Limb (tissue), 2 donors: Measurements from ENCODE around the gene DARS1.
"Not testable (repeated sequence)": the region's sequence is repeated elsewhere in the genome, so short reads cannot be mapped to it uniquely, and the experiment has no call there.

ENCODE experiments used
- DNase-seq, 2 donors: peaks; one replicate each; pipeline ENCODE4 v3.0.0-alpha.2; 2016; ENCODE audit errors: extremely low spot score in 2 of 2

The DARS1 gene

DNA sequence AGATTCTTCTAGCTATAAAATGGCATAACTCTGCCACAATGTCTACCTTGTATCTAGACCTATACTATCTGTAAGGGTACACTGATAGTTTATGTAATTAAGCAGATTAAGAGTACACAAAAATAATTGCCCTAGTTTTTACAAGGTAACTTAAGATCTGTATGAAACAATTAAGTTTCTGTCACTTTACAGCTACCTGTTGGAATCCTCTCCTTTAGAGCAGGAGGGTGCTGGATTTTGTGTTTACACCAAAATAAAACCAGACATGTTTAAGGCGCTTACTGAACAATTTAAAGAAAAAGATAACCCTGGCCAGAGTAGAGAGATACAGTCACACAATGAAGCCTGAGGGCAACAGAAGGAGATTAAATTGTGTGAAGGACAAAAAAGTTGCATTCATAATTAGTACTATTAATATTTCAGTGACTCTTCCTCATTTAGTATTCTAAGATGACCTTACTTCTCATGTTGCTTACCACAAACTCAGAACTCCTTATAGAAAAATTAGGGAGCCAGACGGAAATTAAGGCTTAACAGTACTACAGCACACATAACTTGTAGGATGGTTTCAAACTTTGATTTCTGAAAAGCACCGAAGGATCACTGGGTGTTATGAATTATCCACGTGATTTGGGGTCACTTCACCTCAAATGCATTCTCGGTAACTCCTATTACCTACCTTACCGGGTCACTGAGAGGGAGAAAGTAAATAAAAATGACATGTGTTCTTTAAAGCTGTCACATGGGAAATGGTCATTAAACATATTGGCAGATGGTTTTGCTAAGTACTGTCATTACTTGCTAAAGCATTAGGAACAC, 1.0 kb downstream of the DARS1 start:
- DNase-seq = no peak

DNA sequence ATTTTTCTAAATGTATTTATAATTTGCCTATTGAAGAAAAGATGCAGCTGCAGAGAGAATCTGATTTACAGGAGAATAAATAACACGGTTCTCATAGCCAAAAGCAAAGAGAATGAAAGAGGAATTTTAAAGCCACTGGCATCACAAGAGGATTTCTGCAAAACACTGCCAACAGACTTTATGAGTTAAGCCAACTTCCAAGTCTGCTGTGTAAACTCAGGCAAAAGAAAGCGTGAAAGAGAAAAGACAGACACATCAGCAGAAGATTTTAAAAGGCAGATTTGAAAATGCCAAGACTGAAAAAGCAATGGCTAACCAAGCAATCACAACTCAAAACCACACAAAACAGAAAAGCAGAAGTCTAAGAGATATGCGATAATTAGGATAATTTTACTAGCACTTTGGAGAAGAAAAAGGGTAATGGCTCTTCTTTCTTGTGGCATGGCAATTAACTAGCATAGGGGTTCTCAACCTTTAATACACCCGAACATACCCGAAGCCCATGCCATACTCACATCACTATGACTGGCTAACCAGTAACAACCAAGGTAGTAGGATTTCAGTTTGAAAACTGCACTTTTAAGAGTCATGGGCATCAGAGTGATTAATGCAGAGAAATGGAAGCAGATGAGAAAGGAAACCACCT, 4.9 kb downstream of the DARS1 start:
- no peak for DNase-seq

DNA sequence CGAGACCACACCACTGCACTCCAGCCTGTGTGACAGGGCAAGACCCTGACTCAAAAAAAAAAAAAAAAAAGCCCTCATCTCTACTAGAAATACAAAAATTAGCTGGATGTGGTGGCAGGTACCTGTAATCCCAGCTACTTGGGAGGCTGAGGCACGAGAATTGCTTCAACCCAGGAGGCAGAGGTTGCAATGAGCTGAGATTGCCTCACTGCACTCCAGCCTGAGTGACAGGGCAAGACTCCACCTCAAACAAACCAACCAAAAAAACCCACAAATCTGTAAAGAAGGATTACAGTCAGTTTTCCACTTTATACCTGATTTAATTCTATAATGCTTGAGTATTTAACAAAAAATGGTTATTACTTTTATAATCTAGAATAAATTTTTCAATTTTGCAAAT, 9.7 kb downstream of the DARS1 start:
- DNase-seq = no peak

DNA sequence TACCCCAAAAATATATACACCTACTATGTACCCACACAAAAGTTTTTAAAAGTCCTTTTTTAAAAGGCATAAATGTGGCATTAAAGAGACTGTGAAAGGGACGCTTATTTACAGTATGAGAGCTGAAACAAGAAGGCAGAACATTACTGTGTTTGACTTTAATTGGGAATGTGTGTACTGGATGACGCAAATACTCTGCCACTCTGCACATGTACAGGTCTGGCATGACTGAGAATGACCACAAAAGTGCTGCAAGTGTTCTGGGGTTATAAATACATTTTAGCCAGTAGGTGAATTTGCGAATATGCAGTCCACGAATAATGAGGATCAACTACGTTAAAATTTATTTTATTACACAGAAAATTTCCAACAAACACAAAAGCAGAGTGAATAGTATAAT, 11.4 kb downstream of the DARS1 start:
- no peak for DNase-seq

DNA sequence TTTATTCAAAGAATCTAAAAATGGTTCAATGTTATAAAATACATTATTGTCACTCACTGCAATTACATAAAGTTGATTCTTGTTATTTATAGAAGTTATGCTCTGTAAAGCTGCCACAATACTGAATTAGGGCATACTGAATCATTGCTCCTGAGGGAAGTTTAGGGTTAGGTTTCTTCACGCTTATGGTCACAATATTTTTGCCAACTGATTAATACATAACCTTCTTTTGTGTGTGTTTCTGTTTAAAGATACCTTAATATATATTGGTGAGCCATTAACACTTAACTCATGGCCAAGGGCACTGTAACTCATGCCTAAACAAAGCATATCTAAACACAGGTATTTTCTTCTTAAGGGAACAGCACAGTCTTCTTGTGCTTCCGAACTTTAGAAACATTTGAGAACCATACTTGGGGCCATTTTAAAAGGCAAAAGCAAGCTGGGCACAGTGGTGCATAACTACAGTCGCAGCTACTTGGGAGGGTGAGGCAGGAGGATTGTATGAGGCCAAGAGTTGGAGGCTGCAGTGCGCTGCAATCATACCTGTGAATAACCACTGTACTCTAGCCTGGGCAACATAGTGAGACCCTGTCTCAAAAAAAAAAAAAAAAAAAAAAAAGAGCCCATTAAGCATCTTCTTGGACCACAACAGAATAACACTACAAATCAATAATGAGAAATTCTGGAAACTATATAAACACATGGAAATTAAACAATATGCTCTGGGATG, 15.6 kb downstream of the DARS1 start:
- no peak for DNase-seq

DNA sequence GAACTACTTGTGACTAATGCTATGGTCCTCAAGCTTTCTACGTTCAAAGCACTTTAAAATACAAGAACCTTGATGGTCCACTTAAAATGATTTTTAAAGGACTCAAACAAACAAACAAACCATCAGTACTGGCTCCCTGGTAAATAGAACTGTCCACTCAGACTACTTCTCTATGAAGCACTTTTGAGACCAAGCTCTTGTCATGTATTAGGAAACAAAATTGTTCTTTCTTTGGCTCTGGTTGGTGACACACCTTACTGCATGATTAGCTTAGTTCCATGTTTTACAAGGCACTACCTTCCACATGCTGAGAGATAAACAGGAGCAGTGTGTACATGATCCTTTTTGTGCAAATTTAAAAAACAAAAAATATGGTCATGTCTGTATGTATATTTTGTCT, 19.7 kb downstream of the DARS1 start:
- DNase-seq = no peak

DNA sequence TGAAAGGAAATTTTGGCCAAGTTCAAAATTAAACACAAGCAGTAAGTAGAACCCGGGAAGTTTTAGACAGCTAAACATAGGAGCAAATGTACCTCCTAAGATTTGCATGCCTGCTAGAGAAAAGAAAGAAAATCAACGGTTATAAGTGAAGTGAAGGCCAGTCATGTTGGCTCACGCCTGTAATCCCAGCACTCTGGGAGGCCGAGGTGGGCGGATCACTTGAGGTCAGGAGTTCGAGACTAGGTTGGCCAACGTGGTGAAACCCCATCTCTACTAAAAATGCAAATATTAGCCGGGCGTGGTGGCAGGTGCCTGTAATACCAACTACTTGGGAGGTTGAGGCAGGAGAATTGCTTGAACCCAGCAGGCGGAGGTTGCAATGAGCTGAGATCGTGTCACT, 21.0 kb downstream of the DARS1 start:
- not testable (repeated sequence) for DNase-seq

DNA sequence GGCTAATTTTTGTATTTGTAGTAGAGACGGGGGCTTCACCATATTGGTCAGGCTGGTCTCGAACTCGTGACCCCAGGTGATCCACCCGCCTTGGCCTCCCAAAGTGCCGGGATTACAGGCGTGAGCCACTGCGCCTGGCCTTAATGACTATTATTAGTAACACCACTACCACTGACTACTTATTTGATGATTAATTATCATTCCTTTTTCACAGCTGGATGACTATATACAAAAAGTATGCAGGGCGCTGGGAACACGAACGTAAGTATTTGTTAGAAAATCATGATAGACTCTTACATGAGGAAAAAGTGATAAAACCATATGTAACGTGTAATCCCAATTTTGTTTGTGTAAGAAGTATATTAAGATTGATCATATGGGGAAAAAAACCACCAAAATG, 21.6 kb downstream of the DARS1 start:
- DNase-seq = no peak

DNA sequence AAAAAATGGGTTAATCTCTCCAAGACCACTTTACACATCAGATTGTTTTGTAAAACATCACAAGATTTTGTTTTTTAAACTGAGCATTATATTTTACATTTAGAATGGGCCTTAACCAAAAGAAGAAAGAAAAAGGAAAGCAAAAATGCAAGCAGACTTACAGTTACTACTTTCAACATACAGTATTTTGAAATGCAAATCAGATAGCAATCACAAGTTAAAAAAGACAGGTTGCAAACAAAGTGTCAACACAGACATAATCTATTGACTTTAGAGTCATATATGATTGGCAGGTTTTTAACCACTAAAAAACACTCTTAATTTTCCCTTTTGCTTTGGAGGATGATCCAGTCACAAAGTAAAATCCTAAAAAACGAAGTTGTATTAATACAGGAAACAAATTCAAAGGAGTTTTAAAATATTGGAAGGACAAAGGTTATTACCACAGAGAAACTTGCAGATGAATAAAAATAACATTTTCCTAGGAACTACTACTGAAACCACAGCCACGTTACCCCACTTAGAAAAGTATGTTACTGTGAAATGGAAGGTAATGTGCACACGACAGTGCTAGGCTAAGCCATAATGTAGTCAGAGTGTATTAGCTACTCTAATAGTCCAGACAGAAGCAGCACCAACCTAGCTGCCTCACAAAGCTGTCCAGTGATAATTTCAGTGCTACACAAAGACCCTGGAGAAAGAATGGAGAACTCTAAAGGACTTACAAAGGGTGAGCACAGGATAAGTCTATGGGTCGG, 22.9 kb downstream of the DARS1 start:
- DNase-seq = no peak

DNA sequence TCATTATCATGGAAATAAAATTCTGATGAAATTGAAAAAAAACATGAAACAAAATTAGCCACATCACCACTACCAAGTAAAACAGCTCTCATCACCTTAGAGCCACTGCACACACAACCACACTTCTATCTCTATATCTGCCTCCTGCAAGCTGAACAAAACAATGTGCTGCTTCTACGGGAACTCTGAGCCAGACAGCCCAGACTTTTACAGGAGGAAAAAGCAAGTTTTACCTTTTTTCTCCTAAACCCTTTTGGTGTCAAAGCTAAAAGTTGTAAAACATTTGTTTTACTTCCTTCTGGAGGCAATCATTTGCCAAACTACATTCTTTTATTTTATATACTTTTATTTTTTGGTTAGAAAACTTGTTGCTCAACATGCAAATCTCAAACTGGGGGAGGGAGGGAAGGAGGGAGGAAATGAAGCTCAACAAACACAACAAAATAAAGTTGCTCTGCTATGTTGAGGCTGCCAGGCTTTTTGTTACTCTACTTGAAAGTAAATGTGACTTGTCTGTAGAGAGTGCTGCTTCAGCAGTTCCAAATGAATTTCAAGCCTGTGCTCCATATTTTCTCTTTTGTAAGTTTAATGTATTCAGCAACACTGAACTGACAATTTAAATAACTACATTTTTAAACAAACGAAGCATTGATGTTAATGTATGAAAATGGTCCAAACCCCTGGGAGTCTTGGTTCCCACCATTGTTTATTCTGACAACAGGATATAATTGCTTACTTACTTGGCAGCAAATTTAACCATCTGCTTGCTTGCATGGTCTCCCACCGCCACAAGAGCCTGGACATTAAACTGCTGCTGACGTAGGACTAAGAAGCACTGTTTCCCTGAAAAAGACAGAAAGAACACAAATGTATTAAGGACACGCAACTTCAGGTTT, 24.5 kb downstream of the DARS1 start:
- peak in 1 of 2 donors; percentile 32 for DNase-seq

DNA sequence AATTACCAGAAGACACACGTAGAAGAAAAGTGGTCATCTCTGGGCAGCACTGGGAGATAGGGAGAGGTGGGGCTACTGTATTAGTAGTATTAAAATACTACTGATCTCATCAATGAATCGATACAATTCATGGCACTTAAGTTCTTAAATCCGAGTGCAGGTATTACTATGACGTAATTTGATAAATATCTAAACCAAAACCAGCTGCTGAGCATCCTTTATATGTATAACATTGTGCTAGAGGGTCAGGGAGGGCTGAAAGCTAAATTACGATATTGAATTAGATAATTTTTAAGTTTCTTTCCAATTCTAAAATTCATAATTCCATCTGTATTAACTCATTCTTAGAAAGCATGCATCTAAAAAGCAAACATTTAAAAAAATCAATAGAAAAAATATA, 25.3 kb downstream of the DARS1 start:
- DNase-seq = no peak

DNA sequence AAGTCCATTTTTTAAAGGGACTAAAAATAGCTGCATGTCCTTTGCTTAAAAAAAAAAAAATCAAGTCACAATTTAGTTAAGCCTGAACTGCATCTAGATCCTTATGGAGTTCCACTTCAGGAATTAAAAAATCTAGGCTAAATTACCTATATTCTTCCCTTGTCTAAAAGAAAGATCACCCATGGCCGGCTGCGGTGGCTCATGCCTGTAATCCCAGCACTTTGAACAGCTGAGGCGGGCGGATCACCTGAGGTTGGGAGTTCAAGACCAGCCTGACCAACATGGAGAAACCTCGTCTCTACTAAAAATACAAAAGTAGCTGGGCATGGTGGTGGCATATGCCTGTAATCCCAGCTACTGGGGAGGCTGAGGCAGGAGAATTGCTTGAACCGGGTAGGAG, 26.5 kb downstream of the DARS1 start:
- not testable (repeated sequence) for DNase-seq

DNA sequence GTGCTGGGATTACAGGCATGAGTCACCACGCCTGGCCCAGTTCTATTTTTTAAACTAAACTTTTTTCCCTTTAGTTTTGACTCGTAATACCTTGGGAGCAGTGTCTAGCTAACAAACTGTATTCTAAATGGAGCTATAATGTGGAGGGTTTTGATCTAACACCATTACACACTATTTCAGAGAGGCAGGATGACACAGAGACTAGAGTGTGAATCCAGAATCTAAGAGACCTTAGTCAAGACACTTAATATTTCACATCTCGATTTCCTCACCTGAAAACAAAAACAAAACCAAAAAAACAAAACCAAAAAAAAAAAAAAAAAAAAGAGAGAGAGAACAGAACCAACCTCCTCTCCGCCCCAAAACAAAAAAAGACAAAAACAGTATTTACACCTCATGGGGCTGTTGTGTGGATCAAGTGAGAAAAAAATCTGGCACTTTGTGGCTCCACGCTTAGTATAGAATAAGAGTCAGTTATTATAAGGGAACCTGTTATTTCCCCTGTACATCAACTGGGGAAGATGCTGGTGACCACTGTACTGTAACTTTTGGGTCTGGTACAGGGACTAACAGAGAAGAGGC, 31.3 kb downstream of the DARS1 start:
- no peak for DNase-seq

DNA sequence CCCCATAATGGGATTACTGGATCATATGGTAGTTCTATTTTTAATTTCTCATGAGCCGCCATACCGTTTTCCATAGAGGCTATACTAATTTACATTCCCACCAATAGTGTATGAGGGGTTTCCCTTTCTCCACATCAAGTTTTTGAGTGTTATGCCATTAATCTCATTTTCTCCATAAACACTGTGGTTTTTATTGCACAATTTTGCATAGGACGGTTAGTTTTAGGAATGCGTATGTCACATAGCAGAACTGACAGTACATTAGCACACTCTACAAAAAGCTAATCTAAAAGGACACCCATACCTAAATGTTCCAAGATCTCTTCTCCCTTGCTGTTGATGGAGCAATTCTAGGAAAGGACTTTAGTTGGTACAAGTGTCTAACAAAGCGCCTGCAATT, 32.5 kb downstream of the DARS1 start:
- DNase-seq = no peak

DNA sequence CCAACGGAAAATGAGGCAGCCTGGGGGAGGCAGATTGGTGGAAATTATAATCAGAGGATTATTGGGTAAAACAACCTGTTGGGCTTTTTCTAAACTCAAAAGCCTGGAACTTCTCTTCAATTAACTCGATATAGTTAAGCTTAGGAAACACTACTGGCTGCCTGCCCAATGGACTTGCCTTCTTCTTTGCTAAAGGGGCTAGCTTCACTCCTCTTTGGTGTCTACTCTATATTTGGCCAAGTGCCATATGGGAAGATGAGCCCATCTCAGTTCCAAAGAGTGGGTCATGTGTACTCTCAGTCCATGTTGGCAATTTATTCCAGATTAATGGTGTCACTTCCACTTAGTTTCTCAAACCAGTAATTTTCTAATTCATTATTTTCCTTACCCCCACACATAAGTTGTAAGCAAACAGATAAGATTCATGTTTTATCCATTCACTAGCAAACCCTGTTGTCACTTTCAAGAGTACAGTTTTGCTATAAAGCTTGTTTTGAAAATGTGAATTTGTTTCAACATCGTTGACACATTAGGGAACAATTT, 34.3 kb downstream of the DARS1 start:
- DNase-seq = no peak

DNA sequence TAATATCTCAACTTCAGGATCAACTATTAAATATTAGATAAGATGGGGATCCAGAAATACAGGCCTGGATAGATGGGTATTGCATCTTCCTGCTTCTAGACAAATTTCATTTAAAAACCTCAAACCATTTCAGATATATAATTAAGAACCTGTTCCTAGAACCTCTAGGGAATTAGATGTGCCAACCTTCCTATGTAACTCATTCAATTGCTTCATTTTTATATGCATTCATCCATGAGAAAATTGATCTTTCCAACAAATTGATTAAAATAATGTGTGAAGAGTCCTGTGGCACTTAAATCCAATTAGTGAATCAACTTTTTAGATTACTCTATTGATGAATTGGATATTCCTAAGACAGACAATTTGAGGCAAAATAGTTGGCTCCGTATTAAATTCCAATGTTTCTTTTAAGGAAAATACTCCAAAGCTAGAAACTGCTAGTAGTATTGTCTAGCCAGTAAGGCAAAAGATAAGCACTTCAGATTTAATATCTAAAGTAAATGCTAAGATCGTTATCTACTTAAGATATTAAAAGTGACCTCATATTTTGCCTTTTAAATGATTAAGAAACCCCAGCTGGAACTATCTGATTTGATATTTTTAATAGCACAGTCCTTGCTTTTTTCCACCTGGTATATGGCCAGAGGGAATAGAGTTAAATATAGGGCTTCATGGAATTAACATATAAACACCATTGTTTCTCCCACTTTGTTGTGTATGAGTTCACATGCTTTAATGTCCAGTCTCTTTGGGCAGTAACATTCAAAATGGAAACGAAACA, 35.8 kb downstream of the DARS1 start:
- DNase-seq = no peak

DNA sequence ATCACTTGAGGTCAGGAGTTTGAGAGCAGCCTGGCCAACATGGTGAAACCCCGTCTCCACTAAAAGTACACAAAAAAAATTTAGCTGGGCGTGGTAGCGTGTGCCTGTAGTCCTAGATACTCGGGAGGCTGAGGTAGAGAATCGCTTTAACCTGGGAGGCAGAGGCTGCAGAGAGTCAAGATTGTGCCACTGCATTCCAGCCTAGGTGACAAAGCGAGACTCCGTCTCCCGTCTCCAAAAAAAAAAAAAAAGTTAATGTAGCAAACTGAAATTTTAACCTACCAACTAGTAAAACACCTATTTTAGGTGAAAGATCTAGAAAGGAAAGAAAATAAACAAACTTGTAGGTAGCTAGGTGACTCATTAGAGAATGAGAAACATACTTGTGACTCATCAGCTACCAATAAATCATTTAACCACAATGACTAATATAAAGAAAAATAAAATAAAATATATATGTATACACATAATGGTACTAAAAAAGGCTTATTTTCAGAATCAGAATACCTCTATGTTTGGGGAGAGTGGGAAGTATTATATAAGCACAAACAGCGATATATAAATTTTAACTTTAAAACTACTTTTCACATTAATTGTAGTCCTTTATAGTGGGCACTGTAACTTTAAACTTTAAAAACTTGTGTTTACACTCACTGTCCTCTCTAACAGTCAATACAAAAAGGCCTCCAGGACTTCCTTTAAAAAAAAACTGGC, 36.6 kb downstream of the DARS1 start:
- no peak for DNase-seq

DNA sequence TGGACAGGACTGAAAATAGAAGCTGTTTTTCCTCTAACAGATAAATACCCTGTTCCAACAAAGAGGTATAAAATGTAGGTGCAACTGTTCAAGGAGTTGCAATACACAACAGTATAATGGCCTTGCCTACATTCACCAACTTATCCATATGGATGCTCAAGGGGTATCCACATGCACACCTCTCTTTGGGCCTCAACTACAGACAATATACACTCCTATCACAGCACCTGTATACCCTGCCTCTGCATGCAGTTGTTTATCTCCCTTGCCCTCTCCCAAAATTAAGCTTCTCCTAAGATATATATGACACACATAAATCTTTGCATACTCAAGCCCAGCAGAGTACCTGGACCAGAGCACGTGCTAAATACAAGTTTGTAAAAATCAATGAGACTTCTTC, 37.3 kb downstream of the DARS1 start:
- no peak for DNase-seq

DNA sequence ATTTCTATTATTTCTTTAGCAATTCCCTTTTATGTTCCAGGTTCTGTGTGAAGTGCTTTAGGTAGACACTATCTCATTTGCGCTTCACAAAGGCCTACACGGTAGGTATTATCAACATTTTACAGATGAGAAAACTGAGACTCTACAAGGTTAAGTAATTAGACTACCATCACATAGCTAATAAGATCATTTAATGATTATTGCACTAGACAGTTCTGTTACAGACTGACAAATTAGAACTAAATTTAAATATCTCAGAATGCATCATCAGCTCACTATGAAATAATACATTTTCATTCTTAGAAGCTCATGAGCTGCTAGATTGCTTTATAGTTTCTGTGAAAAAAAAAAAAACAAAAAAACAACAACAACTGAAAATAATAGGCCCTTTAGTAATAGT, 37.9 kb downstream of the DARS1 start:
- DNase-seq = no peak
